Rectal smooth muscle tissue (tissue), 1 donor: ENCODE results near the gene ALDH1A1.

Experiments used
- H3K27ac ChIP-seq: one replicate; pipeline ENCODE4 v1.7.0; 2013; ENCODE audit warnings: low read depth, low read length, inconsistent platforms
- H3K27me3 ChIP-seq: one replicate; pipeline ENCODE4 v1.7.0; 2013; ENCODE audit warnings: low read length; ENCODE audit not compliant: control insufficient read depth, insufficient read depth
- H3K36me3 ChIP-seq: one replicate; pipeline ENCODE4 v1.7.0; 2013; ENCODE audit warnings: low read length; ENCODE audit not compliant: control insufficient read depth, insufficient read depth
- H3K4me1 ChIP-seq: one replicate; pipeline ENCODE4 v1.7.0; 2013; ENCODE audit warnings: low read length; ENCODE audit not compliant: control insufficient read depth, insufficient read depth
- H3K4me3 ChIP-seq: one replicate; pipeline ENCODE4 v1.7.0; 2013; ENCODE audit warnings: low read length
- H3K9ac ChIP-seq: one replicate; pipeline ENCODE4 v1.7.0; 2013; ENCODE audit warnings: low read length

The ALDH1A1 gene

DNA sequence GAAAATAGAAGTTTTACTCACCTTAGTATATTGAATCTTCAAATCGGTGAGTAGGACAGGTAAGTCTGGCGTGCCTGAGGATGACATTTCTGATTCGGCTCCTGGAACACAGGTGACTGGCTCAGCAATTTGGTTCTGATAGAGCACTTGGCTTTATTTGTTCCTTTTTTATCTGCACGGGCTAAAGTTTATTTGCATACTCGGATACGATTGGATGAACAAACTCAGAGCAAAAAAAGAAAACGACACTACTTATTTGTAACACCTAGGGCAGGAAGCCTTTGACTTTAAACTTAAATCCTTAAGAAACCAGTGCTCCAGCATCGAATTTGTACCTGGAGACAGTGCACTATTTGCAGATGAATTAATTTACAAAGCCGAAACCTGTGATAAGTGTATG, at the start of gene ALDH1A1:
TSS of gene ALDH1A1 (minus strand) at position 140 of the 400 bp plus-strand sequence. CDS start at position 87, 53 bp downstream.
- Histone ChIP-seq H3K27me3 (no peaks in the 10 kb centered on the region), H3K4me1 (peaks cover 13% of the 10 kb centered on the region), H3K9ac (no peak within 1 kb of the TSS), H3K27ac (peak within 1 kb of the TSS; percentile 70), H3K4me3 (peak within 1 kb of the TSS; percentile 63), H3K36me3 (no peaks in the 10 kb centered on the region)

DNA sequence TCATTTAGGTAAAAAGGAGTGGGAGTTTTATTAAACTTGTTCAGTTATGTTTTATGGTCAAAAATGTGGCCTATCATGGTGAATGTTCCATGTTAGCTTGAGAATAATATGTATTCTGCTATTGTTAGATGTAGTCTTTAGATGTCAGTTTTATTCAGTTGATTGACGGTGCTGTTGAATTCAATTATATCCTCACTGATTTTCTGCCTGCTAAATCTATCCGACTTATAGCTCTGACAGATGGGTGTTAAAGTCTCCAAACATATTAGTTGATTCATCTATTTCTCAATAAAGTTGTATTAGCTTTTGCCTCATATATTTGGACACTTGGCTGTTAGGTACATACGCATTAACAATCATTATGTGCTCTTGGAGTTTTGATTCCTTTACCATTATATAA, 49.0 kb upstream of the ALDH1A1 start:
- H3K27me3 ChIP-seq = no peaks in the 10 kb centered on the region
- H3K9ac ChIP-seq = no peak overlapping the region
- no peaks in the 10 kb centered on the region for H3K36me3 ChIP-seq
- H3K4me3 ChIP-seq = no peak overlapping the region
- H3K27ac ChIP-seq = no peak overlapping the region
- no peaks in the 10 kb centered on the region for H3K4me1 ChIP-seq

DNA sequence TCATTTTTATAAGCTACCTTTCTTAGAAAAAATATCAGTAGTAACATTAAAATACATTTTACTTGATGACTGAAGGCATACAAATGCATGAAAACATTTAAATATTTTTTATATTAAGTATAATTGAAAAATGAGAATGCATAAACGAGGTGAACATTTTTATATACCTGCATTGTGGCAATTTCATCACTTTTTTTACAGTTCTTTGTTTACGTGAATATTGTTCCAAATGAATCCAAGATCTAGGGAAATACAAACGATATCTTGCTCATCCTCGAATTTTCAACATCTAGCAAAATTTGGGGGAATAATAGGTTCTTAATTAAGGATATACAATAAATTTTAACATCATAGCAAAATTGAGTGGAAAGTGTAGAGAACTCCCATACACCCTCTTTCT, 45.5 kb upstream of the ALDH1A1 start:
- no peak overlapping the region for H3K27ac ChIP-seq

DNA sequence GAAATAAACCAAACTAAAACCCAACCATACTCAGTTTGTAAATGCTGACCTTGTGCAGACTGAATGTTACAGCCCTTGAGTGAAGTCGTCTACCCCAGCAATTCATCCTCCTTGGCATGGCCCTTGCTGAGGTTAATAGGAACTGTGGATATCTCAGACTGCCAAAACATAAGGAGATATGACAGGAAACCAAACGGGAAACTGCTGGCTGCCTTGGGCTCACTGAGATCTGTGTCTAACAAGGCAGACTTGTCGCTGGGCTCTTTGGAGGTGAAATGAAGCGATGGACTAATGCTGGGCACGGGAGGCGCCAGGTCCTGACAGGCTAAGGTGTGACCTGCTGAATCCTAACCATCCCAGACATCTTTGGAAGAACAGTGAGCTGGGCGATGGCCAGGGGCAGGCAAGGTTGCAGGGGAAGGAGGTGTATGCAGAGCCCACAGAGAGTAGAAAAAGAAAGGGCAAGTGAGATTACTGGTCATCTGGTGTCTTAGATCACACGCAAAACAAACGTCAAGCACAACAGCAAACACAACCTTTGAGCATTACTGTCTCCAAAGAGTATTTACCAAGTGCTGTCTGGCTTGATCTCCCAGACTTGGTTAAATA, 44.6 kb upstream of the ALDH1A1 start:
- H3K27ac ChIP-seq = no peak overlapping the region
- peak overlapping the region; percentile 23 for H3K4me3 ChIP-seq
- H3K4me1 ChIP-seq = no peaks in the 10 kb centered on the region
- H3K9ac ChIP-seq = no peak overlapping the region
- no peaks in the 10 kb centered on the region for H3K36me3 ChIP-seq
- no peaks in the 10 kb centered on the region for H3K27me3 ChIP-seq

More for the DNA sequence above, 45.5 kb upstream of the ALDH1A1 start:
- Histone ChIP-seq H3K4me3 (no peak overlapping the region), H3K36me3 (no peaks in the 10 kb centered on the region), H3K9ac (no peak overlapping the region), H3K27me3 (no peaks in the 10 kb centered on the region), H3K4me1 (no peaks in the 10 kb centered on the region)

DNA sequence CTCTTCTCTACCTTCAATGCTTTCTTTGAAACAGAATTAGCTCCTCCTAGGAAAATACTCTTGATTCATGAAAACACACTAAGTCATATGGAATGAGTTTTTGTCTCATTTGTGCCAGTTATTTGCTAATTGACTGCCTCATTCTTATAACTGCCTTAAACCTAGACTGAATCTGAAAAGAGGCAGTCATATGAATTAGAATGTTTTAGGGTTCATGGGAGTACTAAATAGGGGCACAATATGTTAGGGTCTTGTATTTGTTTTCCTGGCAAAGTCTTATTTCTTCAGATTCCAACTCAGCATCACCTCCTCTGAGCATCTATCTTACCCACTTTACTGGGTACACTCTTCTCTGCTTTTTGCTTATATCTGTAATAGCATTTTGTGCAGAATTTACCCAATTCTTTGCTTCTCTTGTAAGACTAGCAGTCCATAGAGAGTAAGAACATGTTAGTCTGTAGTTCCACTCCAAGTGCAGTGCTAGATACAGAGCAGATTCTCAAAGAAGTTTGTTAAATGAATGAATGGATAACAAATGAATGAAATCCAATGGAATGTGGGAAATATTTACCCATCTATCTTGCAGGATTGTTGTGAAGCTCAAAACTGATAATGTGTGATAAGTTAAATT, 43.9 kb upstream of the ALDH1A1 start:
- H3K36me3 ChIP-seq = no peaks in the 10 kb centered on the region
- no peaks in the 10 kb centered on the region for H3K27me3 ChIP-seq
- no peak overlapping the region for H3K27ac ChIP-seq
- no peak overlapping the region for H3K9ac ChIP-seq
- no peaks in the 10 kb centered on the region for H3K4me1 ChIP-seq
- no peak overlapping the region for H3K4me3 ChIP-seq

DNA sequence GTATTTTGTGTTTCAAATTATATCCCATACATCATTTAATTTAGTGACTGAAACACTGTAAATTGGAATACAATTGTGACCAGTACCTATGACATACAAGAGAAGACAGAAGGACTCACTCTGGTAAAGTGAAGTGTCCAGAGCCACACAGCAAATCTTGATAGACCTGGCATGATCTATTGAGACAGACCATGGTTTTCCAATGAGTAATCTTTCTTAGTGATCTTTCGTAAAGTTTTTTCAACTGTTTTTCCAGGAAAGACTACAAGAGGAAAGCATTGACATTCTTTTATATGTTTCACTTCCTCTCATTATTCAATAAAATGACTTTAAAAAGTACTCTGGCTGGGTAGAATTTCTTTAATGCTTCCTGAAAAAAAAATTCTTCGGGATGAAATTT, 43.3 kb upstream of the ALDH1A1 start:
- H3K27ac ChIP-seq = no peak overlapping the region
- no peaks in the 10 kb centered on the region for H3K36me3 ChIP-seq

DNA sequence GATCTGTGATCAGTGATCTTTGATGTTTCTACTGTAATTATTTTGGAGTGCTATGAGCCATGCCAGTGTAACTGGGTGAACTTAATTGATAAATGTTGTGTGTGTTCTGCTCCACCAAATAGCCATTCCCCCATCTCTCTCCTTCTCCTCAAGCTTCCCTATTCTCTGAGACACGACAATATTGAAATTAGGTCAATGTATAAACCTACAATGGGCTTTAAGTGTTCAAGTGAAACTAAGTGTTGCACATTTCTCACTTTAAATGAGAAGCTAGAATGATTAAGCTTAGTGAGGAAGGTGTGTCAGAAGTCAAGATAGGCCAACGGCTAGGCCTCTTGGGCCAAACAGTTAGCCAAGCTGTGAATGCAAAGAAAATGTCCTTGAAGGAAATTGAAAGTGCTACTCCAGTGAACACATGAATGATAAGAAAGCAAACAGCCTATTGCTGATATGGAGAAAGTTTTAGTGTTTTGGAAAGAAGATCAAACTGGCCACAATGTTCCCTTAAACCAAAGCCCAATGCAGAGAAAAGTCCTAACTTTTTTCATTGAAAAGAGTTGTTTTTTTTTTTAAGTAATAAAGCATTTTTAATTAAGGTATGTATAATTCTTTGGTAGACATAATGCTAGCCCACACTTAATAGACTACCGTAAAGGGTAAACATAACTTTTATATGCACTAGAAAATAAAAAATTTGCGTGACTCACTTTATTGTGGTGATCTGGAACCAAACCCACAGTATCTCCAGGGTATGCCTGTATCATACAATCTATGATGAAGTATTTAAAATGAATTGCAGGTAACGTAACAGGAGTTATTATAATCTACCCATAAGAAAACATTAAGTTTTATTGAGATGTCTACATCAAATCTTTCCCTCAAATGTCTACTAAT, 42.5 kb upstream of the ALDH1A1 start:
- Histone ChIP-seq H3K27ac (no peak overlapping the region), H3K27me3 (no peaks in the 10 kb centered on the region), H3K4me1 (no peaks in the 10 kb centered on the region), H3K36me3 (no peaks in the 10 kb centered on the region), H3K9ac (no peak overlapping the region), H3K4me3 (no peak overlapping the region)

More for the DNA sequence above, 43.3 kb upstream of the ALDH1A1 start:
- no peaks in the 10 kb centered on the region for H3K4me1 ChIP-seq
- no peaks in the 10 kb centered on the region for H3K27me3 ChIP-seq
- H3K4me3 ChIP-seq = no peak overlapping the region
- H3K9ac ChIP-seq = no peak overlapping the region

DNA sequence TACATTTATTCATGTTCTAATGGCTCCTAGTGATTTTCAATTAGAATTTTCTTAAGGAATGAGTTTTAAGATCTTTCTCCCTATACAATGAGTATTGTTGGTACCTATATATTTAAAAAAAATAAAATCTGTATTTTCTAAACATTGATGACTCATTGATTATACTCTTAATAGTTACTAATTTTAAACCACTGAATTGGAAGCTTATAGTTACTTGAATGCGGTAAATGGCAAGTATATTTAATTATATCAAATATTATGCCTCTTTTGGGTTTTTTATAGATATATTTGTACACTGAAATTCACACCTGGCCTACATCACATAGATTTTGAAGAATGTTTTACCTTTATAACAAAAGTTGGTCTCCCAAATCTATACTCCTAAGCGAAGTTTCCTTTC, 38.9 kb upstream of the ALDH1A1 start:
- H3K27ac ChIP-seq = no peak overlapping the region
- H3K27me3 ChIP-seq = no peaks in the 10 kb centered on the region
- no peak overlapping the region for H3K4me3 ChIP-seq
- H3K36me3 ChIP-seq = no peaks in the 10 kb centered on the region
- H3K4me1 ChIP-seq = no peaks in the 10 kb centered on the region
- H3K9ac ChIP-seq = no peak overlapping the region

DNA sequence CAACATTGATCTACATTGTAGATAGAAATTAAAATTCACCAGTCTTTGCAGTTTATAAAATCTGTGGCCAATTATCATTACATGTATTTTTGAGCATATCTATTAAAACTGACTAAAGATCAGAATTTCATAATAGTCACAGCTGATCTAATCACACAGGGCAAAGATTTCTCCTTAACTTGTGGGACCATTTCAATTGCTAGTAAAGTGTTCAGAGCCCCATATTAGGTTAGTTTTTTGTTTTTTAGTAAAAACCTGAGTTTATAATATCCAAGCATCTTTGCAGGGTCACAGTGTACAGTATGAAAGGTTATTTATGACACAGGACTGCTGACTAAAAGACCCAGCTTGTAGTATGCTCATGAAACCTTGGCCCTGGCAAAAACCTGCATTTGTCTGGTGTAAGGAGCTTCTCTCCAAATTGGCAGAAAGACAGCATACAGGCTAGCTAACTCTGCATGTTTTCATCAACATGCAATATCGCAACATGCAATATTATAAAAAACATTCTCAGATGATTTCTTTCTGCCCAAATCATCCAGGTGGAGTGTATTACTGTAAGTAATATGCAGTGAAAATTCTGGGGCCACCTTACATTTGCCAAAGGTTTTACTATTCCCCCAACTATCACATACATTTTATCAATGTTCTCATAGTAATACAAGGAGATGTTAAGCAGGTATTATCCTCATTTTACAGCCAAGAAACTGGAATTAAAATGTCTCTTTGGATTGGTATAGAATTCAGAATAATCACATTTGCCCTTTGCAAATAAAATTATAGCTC, 37.7 kb upstream of the ALDH1A1 start:
- H3K27ac ChIP-seq = no peak overlapping the region
- no peak overlapping the region for H3K9ac ChIP-seq
- no peaks in the 10 kb centered on the region for H3K4me1 ChIP-seq
- no peaks in the 10 kb centered on the region for H3K27me3 ChIP-seq
- no peak overlapping the region for H3K4me3 ChIP-seq
- no peaks in the 10 kb centered on the region for H3K36me3 ChIP-seq

DNA sequence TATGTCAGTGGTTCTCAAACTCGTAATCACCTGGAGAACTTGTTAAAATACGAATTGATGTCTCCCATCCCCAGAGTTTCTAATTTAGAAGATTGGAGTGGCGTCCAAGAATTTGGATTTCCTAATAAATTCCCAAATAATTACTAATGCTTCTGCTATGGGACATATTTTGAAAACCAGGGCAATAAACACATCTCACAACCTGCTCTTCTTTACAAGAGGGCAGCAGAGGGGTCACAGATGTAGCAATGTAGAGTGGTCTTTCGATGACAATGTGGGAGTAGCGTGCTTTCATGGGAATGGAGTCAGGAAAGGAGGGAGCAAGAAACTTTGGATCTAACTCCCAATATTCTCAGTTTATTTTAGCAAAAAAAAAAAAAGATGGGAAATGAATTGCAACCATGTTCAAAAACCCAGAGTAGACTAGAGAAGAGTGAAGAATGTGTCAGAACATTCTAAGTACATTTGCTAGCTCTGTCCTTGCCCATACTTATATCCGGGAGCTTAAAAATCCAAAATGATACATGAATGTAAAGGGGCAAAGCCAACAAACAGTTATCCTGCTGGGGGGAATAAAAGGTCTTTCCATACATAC, 33.8 kb upstream of the ALDH1A1 start:
- Histone ChIP-seq H3K27me3 (no peaks in the 10 kb centered on the region), H3K4me3 (no peak overlapping the region), H3K27ac (no peak overlapping the region), H3K9ac (no peak overlapping the region), H3K36me3 (no peaks in the 10 kb centered on the region), H3K4me1 (peaks cover 4% of the 10 kb centered on the region)

DNA sequence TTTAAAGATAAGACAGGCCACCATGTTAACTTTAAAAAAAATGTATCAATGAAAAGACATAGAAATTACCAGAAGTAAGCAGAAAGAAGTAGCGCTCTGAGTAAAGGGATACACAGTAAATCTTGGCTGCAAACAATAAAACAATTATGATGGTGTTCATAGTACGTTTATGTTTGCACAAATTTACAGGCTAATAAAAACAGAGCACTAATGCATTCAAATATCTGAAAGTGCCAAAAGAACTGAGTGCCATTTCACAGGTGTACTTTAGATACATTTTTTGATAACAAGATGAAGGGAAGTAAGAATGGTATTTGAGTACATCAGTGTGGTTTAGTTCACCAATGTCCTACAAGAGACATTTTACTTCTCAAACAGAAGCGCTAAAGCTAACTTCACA, 32.9 kb upstream of the ALDH1A1 start:
- Histone ChIP-seq H3K27ac (no peak overlapping the region), H3K9ac (no peak overlapping the region), H3K4me3 (no peak overlapping the region), H3K36me3 (no peaks in the 10 kb centered on the region), H3K27me3 (no peaks in the 10 kb centered on the region), H3K4me1 (peaks cover 4% of the 10 kb centered on the region)

DNA sequence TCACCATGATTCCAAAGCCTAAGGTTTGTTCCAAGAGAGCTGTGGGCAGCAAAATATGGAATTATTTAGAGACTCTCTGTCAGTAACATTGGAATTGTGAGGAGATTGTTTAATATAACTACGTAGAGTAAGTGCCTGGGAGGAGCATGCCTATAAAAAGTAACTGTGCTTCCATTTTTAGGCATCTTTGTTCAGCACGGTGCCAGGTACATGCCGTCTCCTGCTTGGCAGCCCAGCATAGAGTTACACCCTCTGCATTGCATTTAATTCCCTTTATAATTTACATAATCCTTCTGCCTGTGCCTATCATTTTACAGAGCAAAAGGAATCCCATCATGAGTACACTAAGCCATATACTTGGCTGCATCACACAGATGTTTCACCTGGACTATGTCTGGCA, 32.1 kb upstream of the ALDH1A1 start:
- Histone ChIP-seq H3K27ac (no peak overlapping the region), H3K4me1 (peaks cover 4% of the 10 kb centered on the region), H3K9ac (no peak overlapping the region), H3K4me3 (no peak overlapping the region), H3K27me3 (no peaks in the 10 kb centered on the region), H3K36me3 (no peaks in the 10 kb centered on the region)
